ENCODE measurements around the gene UGT2A1.
"Not testable (repeated sequence)": the region's sequence is repeated elsewhere in the genome, so short reads cannot be mapped to it uniquely, and the experiment has no call there.

Gene UGT2A1

DNA sequence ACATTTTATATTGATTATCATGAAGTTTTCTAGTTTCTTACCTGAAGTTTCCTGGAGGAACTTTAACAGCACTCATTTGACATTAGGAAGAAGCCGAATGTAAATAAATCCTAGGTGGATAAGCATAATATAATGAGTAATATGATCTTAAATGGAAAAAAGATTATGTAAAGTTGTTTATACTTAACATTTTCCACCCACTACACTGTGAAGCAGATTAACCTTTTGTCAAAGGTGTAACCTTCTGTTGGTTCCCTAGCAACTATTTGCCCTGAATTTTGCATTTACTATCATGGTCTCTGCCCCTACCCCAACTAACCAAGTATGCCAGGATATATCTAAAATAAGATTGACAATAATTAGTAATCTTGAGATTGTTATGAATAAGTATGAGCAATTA lies at the start of gene UGT2A1:
UGT2A1 (minus strand) TSS at position 101 of the 400 bp plus-strand sequence. CDS start 5,603 bp downstream, outside the sequence.
- no peak for DNase-seq

DNA sequence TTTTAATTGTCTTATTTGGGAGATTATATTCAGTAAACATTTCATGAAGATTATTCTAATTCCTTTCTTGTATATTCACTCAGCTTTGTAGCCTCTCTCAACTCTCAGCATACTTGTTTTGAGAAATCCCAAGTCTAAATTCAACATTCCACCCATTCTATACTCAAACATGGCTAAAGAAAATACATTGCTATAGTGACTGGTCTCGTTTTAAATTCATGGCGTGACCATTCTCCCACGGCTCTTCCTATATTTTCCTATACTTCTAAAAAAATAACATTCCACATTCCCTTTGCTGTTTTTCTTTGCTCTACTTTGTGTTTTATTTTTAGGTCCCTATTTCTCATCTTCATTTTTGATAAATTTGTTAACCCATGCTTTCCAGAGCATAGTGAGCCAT lies 49.2 kb upstream of the UGT2A1 start:
- DNase-seq = no peak

DNA sequence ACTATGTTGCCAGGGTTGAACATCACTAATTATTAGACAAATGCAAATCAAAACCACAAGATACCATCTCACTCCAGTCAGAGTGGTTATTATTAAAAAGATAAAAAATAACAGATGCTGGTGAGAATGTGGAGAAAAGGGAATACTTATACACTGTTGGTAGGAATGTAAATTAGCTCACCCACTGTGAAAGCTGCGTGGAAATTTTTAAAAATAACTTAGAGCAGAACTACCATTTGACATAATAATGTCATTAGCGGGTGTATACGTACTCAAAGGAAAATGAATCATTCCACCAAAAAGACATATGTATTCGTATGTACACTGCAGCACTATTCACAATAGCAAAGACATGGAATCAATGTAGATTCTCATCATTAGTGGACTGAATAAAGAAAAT lies 48.6 kb upstream of the UGT2A1 start:
- no peak for DNase-seq

DNA sequence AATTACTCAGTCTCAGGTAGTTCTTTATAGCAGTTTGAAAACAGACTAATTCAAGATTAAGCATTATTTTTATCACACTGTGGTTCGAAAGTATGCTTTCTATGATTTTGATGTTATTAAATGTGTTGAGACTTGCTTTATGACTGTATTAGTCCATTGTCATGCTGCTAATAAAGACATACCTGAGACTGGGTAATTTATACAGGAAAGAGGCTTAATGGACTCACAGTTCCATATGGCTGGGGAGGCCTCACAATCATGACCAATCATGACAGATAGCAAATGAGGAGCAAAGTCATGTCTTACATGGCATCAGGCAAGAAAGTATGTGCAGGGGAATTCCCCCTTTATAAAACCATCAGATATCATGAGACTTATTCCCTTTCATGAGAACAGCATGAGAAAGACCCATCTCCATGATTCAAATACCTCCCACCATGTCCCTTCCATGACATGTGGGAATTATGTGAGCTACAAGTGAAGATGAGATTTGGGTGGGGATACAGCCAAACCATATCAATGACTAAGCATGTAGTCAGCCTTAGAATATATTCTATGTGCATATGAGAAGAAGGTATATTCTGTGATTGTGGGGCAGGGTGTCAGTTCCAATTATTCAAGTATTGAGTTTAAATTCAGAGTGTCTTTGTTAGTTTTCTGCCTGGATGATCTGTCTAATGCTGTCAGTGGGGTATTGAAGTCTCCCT lies 44.6 kb upstream of the UGT2A1 start:
- DNase-seq = no peak

DNA sequence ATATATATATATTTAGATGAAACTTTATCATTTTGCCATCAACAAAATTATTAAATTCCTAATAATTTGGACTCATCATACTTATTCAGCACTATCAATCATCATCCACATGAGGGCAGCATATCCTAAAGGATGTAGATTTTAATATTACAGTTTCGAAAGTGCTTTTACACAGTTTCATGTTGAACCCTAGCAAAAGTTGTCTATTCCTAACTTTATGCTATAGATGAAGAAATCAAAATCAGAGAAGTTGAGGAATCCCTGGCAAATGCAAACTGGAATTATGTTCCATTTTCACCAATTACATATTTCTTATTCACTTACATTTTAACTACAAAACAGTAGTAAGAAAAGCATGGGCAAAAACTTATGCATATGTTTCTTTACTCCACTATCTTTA lies 36.6 kb upstream of the UGT2A1 start:
- no peak for DNase-seq

DNA sequence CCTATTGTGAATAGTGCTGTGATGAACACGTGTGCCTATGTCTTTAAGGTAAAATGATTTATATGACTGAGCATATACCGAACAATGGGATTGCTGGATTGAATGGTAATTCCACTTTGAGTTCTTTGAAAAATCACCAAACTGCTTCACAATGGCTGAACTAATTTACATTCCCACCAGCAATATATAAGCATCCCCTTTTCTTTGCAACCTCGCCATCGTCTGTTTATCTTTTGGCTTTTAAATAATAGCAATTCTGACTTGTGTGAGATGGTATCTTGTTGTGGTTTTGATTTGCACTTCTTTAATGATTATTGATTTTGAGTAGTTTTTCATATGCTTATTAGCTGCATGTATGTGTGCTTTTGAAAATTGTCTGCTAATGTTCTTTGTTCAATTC lies 31.8 kb upstream of the UGT2A1 start:
- DNase-seq = no peak

DNA sequence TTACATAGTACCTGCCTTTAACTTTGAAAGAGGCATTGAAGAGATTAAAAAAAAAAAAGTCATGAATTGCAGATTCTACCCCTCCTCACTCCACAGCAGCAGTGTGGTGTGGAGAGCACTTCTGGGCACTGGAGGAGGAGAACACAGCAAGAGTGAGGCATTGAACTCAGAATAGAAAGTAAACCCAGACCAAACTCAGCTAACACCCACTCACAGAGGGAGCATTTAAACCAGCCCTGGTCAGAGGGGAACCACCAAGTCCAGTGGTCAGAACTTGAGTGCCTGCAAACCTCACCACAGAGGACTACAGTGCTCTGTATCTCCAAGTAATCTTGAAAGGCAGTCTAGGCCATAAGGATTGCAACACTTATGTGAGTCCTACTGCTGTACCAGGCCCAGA lies 15.6 kb upstream of the UGT2A1 start:
- DNase-seq = no peak

DNA sequence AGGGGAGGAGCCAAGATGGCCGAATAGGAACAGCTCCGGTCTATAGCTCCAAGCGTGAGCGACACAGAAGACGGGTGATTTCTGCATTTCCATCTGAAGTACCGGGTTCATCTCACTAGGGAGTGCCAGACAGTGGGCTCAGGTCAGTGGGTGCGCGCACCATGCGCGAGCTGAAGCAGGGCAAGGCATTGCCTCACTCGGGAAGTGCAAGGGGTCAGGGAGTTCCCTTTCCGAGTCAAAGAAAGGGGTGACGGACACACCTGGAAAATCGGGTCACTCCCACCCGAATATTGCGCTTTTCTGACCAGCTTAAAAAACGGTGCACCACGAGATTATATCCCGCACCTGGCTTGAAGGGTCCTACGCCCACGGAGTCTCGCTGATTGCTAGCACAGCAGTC lies 11.0 kb upstream of the UGT2A1 start:
- not testable (repeated sequence) for DNase-seq

DNA sequence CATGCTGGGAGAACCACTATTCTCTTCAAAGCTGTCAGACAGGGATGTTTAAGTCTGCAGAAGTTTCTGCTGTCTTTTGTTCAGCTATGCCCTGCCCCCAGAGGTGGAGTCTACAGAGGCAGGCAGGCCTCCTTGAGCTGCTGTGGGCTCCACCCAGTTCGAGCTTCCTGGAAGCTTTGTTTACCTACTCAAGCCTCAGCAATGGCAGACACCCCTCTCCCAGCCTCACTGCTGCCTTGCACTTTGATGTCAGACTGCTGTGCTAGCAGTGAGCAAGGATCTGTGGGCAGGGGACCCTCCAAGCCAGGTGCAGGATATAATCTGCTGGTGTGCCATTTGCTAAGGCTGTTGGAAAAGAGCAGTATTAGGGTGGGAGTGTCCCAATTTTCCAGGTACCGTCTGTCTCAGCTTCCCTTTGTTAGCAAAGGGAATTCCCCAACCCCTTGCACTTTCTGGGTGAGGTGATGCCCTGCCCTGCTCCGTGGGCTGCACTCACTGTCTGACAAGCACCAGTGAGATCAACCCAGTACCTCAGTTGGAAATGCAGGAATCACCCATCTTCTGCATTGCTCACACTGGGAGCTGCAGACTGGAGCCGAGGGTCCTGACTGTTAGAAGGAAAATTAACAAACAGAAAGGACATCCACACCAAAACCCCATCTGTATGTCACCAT lies 8.2 kb upstream of the UGT2A1 start:
- not testable (repeated sequence) for DNase-seq

DNA sequence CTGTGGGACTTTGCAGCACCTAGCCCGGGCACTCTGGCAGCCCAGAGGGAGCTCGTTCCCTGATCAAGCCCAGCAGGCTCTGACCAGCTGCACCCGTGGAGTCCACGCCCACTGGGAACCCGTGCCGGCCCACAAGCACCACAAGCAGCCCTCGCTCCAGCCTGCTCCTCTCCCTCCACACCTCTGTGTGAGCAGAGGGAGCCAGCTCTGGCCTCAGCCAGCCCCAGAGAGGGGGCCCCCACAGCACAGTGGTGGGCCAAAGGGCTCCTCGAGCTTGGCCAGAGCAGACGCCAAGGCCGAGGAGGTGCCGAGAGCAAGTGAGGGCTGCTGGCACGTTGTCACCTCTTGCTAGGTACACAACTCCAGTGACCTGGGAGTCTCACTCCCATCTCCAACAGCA lies 5.1 kb upstream of the UGT2A1 start:
- no peak for DNase-seq

DNA sequence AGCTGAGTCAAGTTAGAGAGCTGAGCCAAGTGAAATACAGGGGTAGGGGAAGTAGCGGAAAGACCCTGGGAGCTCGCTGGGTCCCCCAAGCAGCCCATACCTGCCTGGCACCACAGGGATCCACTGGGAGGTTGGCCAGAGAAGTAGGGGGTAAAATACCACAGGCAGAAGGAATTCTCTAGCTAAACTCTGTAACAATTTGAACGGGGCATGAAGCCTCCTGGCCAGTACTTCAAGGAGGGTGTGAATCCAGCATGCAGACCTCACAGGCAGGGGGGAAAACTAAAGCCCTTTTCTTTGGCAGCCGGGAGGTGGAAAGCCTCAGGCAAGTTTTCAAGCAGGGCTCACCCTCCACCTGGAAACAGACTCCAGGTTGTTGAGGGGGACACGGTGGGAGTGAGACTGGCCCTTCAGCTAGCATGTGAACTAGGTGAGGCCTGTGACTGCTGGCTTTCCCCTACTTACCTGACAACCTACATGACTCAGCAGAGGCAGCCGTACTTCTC lies 3.7 kb upstream of the UGT2A1 start:
- no peak for DNase-seq

DNA sequence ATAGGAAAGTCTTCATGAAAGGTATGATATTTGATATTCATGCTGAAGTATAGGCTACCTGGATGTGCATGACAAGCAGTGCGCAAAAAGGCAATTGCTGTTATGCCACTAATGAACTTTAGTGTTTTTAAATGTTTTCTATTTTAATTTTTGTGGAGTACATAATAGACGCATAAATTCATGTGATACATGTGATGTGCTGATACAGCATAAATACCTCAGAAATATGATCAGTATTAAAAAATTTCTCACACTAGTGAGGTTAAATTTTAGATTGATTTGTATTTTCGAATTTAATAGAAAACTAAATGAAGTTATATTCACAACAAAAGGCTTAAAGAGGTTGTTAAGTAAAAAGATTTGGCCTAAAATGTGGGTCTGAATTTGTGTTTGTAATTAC lies 2.2 kb downstream of the UGT2A1 start:
- no peak for DNase-seq

DNA sequence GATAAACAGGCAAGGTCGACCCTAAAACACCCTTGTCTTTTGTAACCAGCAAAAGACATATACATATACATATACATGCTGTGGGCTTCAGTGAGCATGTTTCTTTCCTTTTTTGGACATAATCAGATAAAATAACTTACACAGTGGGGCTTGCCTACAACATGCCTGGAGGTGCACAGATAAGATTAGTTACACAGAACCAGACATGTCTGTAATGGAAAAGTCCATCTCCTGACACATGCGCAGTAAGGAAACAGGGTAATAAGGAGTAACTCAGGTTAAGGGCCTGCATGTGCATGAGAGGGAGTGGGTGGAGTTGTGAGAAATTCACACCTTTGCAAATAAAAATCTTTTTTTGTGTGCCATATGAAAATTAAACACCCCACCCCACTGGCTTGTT lies 3.4 kb downstream of the UGT2A1 start:
- no peak for DNase-seq

DNA sequence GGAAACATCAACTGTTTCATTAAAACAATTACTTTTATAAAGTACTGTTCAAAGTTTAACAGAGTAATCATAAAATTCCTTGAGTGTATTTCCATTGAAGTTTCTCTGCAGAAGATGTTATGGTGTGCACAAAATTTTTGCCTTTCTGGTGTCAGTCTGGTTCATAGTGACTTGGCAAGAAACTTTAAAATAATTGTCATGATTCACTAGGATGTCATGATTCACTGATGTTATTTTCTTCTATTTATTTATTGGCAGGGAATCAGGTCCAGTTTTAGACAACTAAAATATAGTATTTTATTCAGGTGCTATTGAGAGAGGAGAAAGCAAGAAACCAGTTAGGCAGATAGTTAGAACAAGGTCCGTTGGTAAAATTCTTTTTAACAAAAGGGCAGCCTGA lies 3.8 kb downstream of the UGT2A1 start:
- DNase-seq = no peak

DNA sequence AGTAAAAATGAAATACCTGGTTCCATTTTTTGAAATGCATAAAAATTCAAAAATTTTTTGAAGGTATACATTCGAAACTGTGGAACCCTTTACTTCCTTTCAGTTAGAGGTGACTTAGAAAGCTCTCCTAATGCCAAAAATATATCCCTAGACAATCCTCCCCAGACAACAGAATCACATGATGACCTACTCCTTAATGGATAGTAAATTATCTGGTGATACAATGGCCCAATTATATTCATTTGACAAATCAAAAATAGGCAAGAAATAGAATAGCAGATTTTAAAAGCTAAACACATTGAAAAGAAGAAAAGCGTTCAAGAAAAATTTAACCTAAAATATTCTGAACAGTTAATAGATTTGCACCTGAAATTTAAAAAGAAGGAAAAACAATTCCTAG lies 10.1 kb downstream of the UGT2A1 start:
- DNase-seq = no peak

DNA sequence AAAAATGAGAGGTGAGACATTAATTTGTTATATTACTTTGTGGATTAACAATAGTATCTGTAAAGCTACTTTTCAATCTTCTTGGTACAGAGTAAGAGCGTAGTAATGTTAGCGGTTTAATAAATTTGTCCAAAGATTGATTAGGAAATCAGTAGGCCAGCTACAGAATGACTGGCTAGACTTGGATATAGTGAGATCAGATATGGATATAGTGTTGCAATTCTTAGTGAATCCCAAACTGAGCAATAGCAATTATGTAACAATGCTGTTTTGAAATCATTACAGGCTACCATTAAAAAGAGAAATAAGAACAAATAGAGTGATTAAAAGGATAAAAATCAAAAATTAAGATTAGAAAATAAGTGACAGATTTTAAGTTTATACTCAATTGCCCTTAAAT lies 12.8 kb downstream of the UGT2A1 start:
- no peak for DNase-seq

DNA sequence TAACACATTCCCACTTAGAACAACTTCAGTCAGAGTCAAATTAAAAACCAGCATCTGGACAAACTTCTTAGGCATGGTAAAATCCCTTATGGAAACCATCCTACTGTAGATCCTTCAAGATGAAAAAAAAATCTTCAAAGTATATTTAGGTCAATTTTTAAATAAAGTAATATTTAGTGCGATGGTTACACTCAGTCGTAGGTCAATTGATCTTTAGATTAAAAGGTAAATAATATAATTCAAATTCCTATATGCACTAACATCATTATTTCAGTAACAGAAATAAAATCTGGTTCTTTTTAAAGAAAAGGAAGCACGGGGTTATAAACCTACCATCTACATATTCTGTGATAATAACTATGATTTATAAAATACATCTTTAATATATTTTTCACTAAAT lies 13.5 kb downstream of the UGT2A1 start, which contains the start of gene UGT2A2:
UGT2A2 (minus strand) TSS at position 101 of the 400 bp plus-strand sequence; CDS start at position 99, 2 bp downstream.
- no peak for DNase-seq

DNA sequence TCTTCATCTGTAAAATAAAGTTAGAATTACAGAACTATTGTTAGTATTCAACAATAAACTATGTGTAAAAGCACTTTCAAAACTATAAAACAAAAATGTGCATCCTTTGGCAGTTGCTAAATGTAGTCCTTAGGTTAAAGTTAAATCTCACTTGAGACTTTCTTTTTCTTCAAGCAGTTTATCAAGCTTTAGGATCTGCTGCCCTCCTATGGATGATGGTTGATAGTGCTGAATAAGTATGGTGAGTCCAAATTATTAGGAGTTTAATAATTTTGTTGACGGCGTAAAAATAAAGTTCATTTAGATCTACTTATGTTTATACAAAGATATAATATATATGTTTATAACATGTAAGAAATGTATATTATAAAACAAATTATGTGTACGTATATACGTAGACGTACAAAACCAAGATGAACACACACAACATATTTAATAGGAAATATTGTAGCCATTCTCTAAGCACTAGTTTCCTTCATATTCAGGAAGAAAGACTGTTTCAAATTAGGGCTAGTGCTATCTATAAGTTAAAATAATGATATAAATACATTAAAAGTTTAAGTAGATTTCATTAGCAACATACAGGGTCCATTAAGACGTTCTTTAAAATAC lies 35.9 kb downstream of the UGT2A1 start:
- no peak for DNase-seq

DNA sequence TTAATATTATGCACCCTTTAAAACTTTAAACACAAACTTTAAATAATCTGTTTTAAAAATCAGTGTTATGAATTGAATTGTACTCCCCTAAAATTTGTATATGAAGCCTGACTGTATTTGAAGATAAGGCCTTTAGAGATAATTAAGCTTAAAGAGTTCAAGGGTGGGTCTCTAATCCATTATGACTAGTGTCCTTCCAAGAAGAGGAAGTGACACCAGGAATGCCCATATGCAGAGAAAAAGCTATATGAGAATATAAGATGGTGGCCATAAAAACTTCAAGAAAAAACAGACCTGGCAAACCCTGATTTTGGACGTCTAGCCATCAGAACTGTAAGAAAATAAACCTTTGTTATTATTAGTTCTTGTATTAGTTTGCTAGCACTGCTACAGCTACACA lies 42.6 kb downstream of the UGT2A1 start:
- DNase-seq = no peak

DNA sequence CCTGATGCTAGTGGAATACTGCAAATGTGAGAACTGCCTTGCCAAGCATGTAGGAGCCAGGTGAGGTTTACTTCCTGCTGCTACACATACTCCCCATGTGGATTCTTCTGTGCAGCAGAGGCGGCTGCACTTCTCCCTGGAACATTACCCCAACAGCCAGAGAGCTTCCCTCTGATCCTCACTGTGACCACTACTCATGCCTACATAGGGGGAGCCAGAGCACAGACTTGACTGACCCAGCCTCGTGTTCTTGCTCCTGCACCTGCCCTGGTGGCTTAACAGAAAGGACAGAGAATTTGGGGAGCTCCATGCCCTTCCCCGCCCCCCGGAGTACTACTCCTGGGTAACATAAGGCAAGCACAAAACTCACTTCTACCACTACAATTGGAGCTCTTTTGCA lies 52.0 kb downstream of the UGT2A1 start:
- DNase-seq = no peak

DNA sequence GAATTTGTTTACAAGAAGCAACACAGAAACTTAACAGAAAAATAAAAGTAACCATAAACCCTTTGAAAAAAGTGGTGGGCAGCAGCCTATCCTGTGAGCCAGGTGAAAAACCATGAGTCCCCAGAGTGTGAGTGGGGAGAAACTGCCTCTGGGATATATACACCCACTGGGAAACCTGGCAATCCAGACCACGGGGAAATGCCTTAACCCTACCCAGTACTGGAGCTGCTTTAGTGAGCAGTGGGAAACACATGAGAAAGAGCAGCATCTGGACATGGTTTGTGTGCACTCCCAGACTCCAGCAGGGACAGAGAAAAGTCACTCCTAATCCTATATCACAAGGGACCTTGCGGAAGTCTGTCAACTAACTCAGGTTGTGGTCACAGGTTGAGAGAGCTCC lies 53.0 kb downstream of the UGT2A1 start:
- DNase-seq = no peak

DNA sequence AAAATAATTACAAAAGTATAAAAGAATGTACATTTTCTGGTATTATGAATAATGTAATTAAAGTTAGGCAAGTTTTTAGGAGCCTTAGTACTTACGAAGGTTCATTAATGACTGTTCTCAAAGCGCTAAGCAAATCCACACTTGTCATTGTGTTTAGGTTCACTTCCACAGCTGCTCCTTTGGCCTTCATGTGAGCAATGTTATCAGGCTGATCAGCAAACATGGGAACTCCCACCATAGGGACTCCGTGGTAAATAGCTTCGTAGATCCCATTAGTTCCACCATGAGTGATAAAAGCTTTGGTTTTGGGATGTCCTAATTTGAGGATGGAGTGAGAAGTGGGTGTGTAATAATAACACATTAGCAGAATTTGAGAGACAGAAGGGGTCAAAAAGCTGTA lies 58.7 kb downstream of the UGT2A1 start:
- DNase-seq = no peak

DNA sequence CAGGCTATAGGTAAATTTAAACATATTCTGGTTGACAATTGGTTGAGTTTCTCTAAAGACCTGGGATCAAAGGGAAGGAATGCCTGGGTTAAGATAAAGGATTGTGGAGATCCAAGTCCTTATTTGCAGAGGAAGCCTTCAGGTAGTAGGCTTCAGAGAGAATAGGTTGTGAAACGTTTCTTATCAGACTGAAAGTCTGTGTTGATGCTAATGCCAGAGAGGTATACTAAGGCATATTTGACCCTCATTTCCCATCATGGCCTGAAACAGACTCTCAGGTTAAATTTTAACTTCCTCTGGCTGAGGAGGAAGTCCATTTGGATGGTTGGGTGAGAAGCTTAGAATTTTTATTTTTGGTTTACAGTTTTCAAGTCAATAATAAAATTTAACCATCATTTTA lies 61.7 kb downstream of the UGT2A1 start:
- DNase-seq = no peak

DNA sequence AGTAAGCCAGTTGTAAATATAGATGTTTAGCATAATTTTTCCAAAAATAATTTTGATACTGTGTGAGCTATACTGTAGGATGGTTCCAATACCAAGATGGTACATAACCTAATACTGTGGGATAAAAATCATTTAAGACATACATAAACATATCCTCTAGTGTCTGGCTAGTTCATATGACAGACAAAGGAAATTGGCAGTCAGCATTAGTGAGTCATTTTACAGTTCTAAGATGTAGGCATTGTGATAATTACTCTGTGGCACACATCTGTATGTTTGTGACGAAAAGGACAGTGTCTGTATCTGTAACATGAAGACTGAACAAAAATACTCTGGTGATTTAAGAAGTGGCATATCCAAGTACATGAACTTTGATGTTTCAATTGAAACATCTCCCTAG lies 63.2 kb downstream of the UGT2A1 start:
- DNase-seq = no peak

Data from activated CD4-positive, CD25-positive, alpha-beta regulatory T cell treated with anti-CD3 and anti-CD28 coated beads, Interleukin-2, amount 50 U/mL, for 72 hours (primary cell).